ENCODE data around the gene MFSD12. TPM values are rescaled to one million over a fixed set of nuclear protein-coding genes. Genes with fewer than 3 reads are reported as not detected.
A peak's percentile ranks its signal among the peaks of the same experiment; 100 is the strongest.
"Not testable (repeated sequence)": the region's sequence is repeated elsewhere in the genome, so short reads cannot be mapped to it uniquely, and the experiment has no call there.

MFSD12 gene
- total RNA-seq, 2 experiments from 2014 or later: 62.4 to 63.5 TPM

DNA sequence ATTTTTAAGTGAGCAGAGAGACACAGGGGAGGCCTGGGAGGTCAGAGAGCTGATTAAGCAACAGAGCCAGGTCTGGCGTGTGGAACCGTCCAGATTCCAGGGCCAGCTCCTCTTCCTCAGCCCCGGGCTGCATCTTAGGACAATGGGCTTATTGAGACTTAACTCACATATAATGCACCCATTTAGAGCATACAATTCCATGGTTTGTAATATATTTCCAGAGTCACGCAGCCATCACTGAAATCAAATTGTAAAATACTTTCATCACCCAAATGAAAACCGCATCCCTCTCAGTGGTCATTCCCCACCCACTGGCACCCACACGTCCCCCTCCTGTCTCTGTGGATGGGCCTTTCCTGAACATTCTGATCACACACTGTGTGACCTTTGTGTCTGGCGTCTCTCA, 13.2 kb upstream of the MFSD12 start:
- intact Hi-C loops (cut with micrococcal nuclease): no loop called here
- POLR2A ChIA-PET: no interaction called here
- no peak for DNase-seq
- no peaks in the 10 kb centered on the region for H3K27me3 Mint-ChIP-seq
- H3K9me3 Mint-ChIP-seq: no peaks in the 10 kb centered on the region
- peaks cover 11% of the 10 kb centered on the region for H3K4me1 Mint-ChIP-seq (ENCODE audit: low read depth)
- CTCF ChIA-PET: no interaction called here
- ATAC-seq: no peak
- TF ChIP-seq, protein P1, sequence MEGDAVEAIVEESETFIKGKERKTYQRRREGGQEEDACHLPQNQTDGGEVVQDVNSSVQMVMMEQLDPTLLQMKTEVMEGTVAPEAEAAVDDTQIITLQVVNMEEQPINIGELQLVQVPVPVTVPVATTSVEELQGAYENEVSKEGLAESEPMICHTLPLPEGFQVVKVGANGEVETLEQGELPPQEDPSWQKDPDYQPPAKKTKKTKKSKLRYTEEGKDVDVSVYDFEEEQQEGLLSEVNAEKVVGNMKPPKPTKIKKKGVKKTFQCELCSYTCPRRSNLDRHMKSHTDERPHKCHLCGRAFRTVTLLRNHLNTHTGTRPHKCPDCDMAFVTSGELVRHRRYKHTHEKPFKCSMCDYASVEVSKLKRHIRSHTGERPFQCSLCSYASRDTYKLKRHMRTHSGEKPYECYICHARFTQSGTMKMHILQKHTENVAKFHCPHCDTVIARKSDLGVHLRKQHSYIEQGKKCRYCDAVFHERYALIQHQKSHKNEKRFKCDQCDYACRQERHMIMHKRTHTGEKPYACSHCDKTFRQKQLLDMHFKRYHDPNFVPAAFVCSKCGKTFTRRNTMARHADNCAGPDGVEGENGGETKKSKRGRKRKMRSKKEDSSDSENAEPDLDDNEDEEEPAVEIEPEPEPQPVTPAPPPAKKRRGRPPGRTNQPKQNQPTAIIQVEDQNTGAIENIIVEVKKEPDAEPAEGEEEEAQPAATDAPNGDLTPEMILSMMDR (IDR thresholded peaks at IDR 0.05): no peak
- peaks cover 12% of the 10 kb centered on the region for H3K36me3 Mint-ChIP-seq (ENCODE audit: low read depth)
- no peak overlapping the region for H3K4me3 Mint-ChIP-seq
- H3K27ac Mint-ChIP-seq: no peak overlapping the region

DNA sequence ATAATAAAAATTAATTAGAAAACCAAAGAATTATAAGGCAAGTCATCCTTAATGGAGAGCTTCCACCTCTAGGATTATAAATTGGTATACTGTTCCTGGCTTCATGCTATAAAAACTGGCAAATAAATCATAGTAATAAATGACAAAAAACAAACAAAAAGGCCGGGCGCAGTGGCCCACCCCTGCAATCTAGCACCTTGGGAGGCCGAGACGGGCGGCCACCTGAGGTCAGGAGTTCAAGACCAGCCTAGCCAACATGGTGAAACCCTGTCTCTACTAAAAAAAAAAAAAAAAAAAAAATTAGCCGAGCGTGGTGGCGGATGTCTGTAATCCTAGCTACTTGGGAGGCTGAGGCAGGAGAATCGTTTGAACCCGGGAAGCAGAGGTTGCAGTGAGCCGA, 12.7 kb upstream of the MFSD12 start:
- ATAC-seq; DNase-seq; POLR2A ChIA-PET; H3K36me3 Mint-ChIP-seq (ENCODE audit: low read depth); H3K27me3 Mint-ChIP-seq; intact Hi-C loops (cut with micrococcal nuclease); H3K4me3 Mint-ChIP-seq; H3K27ac Mint-ChIP-seq; H3K9me3 Mint-ChIP-seq: not testable (repeated sequence)
- peaks cover 11% of the 10 kb centered on the region for H3K4me1 Mint-ChIP-seq (ENCODE audit: low read depth)
- CTCF ChIA-PET: interaction anchor here (1.5 kb wide), 1 partner anchor 16 kb away, joined by 5 read pairs; the partner anchor contains the start of gene GIPC3

DNA sequence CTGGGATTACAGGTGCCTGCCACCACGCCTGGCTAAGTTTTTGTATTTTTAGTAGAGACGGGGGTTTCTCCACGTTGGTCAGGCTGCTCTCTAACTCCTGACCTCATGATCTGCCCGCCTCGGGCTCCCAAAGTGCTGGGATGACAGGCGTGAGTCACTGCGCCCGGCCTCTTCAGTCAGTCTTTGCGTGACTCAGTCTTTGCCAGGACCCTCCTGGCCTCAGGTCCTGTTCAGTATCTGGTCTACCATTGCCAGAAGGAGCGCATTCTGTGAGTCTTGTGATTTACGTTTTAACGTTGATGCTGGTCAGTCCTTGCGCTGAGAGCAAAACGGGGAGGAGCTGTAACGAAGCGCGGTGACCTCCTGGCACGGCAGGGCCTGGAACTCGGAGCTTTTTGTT, 7.8 kb upstream of the MFSD12 start:
- H3K27me3 Mint-ChIP-seq: no peaks in the 10 kb centered on the region
- H3K36me3 Mint-ChIP-seq (ENCODE audit: low read depth): no peaks in the 10 kb centered on the region
- no peaks in the 10 kb centered on the region for H3K9me3 Mint-ChIP-seq
- DNase-seq: no peak
- ChIA-PET CTCF (interaction anchor here (3.9 kb wide), 1 partner anchor 19 kb away, joined by 13 read pairs; no protein-coding TSS in a partner anchor), POLR2A (interaction anchor here (0.6 kb wide), 2 partner anchors 10 to 1568 kb away, joined by 3 to 4 read pairs; no protein-coding TSS in a partner anchor)
- ATAC-seq: no peak
- TF ChIP-seq, protein P1 (IDR thresholded peaks at IDR 0.05): no peak
- no peak overlapping the region for H3K4me3 Mint-ChIP-seq
- no peaks in the 10 kb centered on the region for H3K4me1 Mint-ChIP-seq (ENCODE audit: low read depth)
- no peak overlapping the region for H3K27ac Mint-ChIP-seq
- intact Hi-C loops (cut with micrococcal nuclease): no loop called here

DNA sequence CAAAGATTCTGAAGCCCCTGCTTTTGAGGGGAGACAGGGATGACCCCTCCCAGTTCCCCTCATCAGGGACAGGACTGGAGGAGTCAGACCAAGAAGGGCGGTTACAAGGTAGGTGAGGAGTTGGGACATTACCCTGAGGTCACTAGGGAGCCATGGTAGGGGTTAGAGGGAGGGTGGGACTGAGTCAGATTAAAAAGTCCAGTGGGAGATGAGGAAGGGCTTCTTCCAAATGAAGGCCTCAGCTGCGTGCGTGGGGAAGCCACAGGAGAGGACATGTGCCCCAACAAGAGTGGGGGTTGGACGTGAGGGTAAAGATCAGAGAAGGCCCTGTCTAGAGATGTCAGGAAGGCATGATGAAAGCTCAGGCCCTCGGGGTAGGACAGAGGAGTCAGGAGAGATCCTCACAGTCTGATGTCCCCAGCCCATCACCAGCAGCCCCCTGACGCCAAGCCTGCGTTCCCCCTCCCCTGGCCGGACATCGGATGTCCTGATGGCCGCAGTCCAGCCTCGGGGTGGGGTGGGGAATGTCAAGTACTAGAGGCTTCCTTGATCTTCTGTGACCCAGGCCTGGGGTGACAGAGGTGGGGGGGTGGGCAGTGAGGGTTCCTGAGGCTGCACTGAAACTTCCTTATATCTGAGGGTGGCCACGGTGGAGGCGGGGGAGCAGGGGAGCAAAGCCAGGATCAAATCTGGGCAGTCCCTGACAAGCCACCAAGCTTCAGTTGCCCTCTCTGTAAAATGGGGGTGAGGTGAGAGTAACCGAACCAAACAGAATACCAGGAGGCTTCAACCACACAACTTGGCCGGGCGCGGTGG, 6.5 kb upstream of the MFSD12 start:
- Mint-ChIP-seq H3K27ac (no peak overlapping the region), H3K4me1 (ENCODE audit: low read depth) (no peaks in the 10 kb centered on the region), H3K36me3 (ENCODE audit: low read depth) (no peaks in the 10 kb centered on the region), H3K9me3 (no peaks in the 10 kb centered on the region), H3K4me3 (no peak overlapping the region), H3K27me3 (no peaks in the 10 kb centered on the region)
- DNase-seq (no peak), ATAC-seq (no peak)
- TF ChIP-seq, protein P1 (IDR thresholded peaks at IDR 0.05): no peak
- intact Hi-C loops (cut with micrococcal nuclease): no loop called here
- POLR2A ChIA-PET: no interaction called here
- CTCF ChIA-PET: interaction anchor here (0.6 kb wide), 1 partner anchor 1822 kb away, joined by 3 read pairs; no protein-coding TSS in a partner anchor

DNA sequence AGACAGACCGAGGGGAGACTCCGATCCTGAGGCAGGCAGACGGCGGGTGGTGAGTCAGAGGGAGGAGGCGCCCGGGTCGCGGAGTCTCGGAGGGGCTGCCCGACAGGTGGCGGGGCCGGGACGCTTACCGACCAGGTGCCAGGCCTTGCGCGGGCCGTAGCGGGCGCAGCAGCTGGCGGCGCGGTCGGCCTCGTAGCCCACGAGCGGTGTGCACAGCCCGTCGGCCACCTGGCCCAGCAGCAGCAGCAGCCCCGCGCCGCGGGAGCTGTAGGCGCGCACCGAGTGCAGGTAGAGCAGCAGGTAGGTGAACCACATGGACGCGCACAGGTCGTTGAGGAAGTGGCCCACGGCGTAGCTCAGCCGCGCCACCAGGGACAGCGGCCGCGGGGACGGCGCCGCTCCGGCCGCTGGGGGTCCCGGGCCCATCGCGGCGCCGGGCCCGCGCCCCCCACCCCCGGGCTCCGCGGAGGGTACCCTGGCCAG, 367 bp downstream of the MFSD12 start:
- ChIA-PET CTCF (interaction anchor here (0.8 to 5.6 kb wide), 5 partner anchors 11 to 1905 kb away, joined by 3 to 56 read pairs (median 5); partner anchors contain the start of genes GIPC3 and TCF3), POLR2A (interaction anchor here (0.7 to 2.2 kb wide), 11 partner anchors 9 to 140 kb away, joined by 3 to 8 read pairs (median 3); no protein-coding TSS in a partner anchor)
- peak overlapping the region; percentile 92 for H3K4me3 Mint-ChIP-seq
- intact Hi-C loops (cut with micrococcal nuclease): no loop called here
- peaks cover 28% of the 10 kb centered on the region for H3K4me1 Mint-ChIP-seq (ENCODE audit: low read depth)
- TF ChIP-seq, protein P1 (IDR thresholded peaks at IDR 0.05): peak; percentile 35
- DNase-seq: peak; percentile 80
- no peaks in the 10 kb centered on the region for H3K27me3 Mint-ChIP-seq
- peak; percentile 50 for ATAC-seq
- H3K27ac Mint-ChIP-seq: peak overlapping the region; percentile 79
- H3K36me3 Mint-ChIP-seq (ENCODE audit: low read depth): peaks cover 12% of the 10 kb centered on the region
- no peaks in the 10 kb centered on the region for H3K9me3 Mint-ChIP-seq

All from activated CD8-positive, alpha-beta T cell treated with anti-CD3 and anti-CD28 coated beads for 36 hours (primary cell).